HG02642 (cell line): Measurements from ENCODE around the gene CKM.
"Not testable (repeated sequence)": the region's sequence is repeated elsewhere in the genome, so short reads cannot be mapped to it uniquely, and the experiment has no call there.

Experiments used
- ATAC-seq: cut with Tn5 transposase; IDR thresholded peaks from one replicate; pipeline ENCODE4 v1.9.1; 2021; ENCODE audit warnings: mild to moderate bottlenecking; ENCODE audit not compliant: unreplicated experiment, poor library complexity

The CKM gene

GRCh38 chr19:45295873-45296272, 26.8 kb downstream of the CKM start:
- ATAC-seq = no peak

GRCh38 chr19:45294291-45295029, 28.2 kb downstream of the CKM start:
- no peak for ATAC-seq

GRCh38 chr19:45293682-45294081, 29.0 kb downstream of the CKM start:
- no peak for ATAC-seq

- ATAC-seq = no peak
Observed at GRCh38 chr19:45291834-45292233, 30.8 kb downstream of the CKM start.

- ATAC-seq = no peak
Observed at GRCh38 chr19:45290381-45290931, 32.2 kb downstream of the CKM start.

- ATAC-seq = no peak
Observed at GRCh38 chr19:45283443-45284033, 39.1 kb downstream of the CKM start.

GRCh38 chr19:45280471-45280961, 42.2 kb downstream of the CKM start:
- no peak for ATAC-seq

- ATAC-seq = no peak
Observed at GRCh38 chr19:45279587-45280192, 43.0 kb downstream of the CKM start.

- no peak for ATAC-seq
Observed at GRCh38 chr19:45278087-45278486, 44.6 kb downstream of the CKM start.

- ATAC-seq = no peak
Observed at GRCh38 chr19:45276284-45276687, 46.4 kb downstream of the CKM start.

- ATAC-seq = no peak
Observed at GRCh38 chr19:45275370-45275971, 47.2 kb downstream of the CKM start.

GRCh38 chr19:45273521-45273855, 49.2 kb downstream of the CKM start:
- ATAC-seq = no peak

- no peak for ATAC-seq
Observed at GRCh38 chr19:45271735-45272108, 51.0 kb downstream of the CKM start.

GRCh38 chr19:45271098-45271734, 51.5 kb downstream of the CKM start:
- no peak for ATAC-seq

- not testable (repeated sequence) for ATAC-seq
Observed at GRCh38 chr19:45269939-45270338, 52.7 kb downstream of the CKM start.

GRCh38 chr19:45267296-45267695, 55.4 kb downstream of the CKM start:
- ATAC-seq = no peak

GRCh38 chr19:45265375-45265774, 57.3 kb downstream of the CKM start:
- ATAC-seq = no peak

- no peak for ATAC-seq
Observed at GRCh38 chr19:45264781-45265317, 57.8 kb downstream of the CKM start.

- ATAC-seq = no peak
Observed at GRCh38 chr19:45263013-45263412, 59.7 kb downstream of the CKM start.

- no peak for ATAC-seq
Observed at GRCh38 chr19:45262570-45262969, 60.1 kb downstream of the CKM start.
